Caki2 (cell line): ENCODE results near the gene MOV10. TPM values are rescaled to one million over a fixed set of nuclear protein-coding genes. Genes with fewer than 3 reads are reported as not detected.
A peak's percentile ranks its signal among the peaks of the same experiment; 100 is the strongest.
"Not testable (repeated sequence)": the region's sequence is repeated elsewhere in the genome, so short reads cannot be mapped to it uniquely, and the experiment has no call there.

Source experiments
- DNase-seq: peaks from one replicate; pipeline ENCODE4 v3.0.0-alpha.2; 2015; ENCODE audit warnings: low read depth
- in situ Hi-C: cut with HindIII; loops from 2 replicates; pipeline ENCODE4 v1.10.0; 2016; ENCODE audit warnings: low sequenced_read_pairs, low pct_unique_long_range_greater_than_20kb, mixed read lengths
- total RNA-seq: library from RNA; depleted of rRNA; stranded (reverse); fragments of >200 nt; shearing (Covaris generic); gene quantifications from 2 replicates; pipeline ENCODE4 v1.2.3, GENCODE V29; 2014; ENCODE audit warnings: low replicate concordance; rRNA removed

Gene MOV10, protein sequence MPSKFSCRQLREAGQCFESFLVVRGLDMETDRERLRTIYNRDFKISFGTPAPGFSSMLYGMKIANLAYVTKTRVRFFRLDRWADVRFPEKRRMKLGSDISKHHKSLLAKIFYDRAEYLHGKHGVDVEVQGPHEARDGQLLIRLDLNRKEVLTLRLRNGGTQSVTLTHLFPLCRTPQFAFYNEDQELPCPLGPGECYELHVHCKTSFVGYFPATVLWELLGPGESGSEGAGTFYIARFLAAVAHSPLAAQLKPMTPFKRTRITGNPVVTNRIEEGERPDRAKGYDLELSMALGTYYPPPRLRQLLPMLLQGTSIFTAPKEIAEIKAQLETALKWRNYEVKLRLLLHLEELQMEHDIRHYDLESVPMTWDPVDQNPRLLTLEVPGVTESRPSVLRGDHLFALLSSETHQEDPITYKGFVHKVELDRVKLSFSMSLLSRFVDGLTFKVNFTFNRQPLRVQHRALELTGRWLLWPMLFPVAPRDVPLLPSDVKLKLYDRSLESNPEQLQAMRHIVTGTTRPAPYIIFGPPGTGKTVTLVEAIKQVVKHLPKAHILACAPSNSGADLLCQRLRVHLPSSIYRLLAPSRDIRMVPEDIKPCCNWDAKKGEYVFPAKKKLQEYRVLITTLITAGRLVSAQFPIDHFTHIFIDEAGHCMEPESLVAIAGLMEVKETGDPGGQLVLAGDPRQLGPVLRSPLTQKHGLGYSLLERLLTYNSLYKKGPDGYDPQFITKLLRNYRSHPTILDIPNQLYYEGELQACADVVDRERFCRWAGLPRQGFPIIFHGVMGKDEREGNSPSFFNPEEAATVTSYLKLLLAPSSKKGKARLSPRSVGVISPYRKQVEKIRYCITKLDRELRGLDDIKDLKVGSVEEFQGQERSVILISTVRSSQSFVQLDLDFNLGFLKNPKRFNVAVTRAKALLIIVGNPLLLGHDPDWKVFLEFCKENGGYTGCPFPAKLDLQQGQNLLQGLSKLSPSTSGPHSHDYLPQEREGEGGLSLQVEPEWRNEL
- total RNA-seq = 57.2 and 83.2 TPM in 2 replicates

DNA sequence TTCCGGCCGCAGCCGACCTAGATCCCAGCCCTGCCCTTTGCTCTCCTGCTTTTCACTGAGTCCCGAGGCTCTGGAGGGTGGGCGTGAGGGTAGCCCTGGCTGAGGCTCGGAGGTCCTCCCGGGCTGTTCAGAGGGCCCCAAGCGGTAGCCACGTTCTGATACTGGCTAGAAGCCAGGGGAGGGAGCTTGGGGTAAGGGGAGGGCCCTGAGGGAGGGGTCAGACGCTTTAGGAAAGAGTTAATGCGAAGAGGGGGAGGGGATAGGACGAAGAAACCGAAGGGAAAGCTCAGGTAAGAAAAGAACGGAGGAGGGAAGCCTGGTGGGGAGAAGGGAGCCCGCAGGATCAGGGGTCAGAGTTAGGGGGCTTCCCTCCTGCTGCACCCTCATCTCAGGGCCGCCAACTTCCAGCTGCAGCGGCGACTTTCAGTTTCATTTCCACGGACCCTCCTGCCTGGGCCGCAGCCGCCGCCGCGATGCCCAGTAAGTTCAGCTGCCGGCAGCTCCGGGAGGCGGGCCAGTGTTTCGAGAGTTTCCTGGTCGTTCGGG is at the start of gene MOV10:
MOV10 (plus strand) TSS at position 220 of the 546 bp plus-strand sequence; CDS start at position 474, 254 bp downstream.
- peak; percentile 74 for DNase-seq
- in situ Hi-C loops = no loop called here

DNA sequence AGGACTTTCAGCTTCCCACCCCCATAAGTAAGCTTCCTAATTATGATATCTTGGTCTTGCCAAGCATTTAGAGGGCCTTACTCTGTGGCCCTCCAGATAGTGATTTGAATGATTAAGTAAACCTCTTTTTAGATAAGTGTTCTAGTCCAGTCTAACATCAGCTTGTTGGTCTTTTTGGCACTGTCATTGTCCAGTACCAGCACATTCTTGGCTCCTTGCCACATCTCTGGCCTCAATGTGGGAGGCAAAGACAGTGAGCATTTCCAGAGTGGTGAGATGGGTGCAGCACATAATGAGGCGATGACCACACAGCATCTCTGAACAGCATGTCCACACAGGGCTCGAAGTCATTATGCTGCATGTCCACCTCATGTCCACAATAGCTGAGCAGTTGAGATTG is 48.8 kb upstream of the MOV10 start:
- in situ Hi-C loops = no loop called here
- no peak for DNase-seq

DNA sequence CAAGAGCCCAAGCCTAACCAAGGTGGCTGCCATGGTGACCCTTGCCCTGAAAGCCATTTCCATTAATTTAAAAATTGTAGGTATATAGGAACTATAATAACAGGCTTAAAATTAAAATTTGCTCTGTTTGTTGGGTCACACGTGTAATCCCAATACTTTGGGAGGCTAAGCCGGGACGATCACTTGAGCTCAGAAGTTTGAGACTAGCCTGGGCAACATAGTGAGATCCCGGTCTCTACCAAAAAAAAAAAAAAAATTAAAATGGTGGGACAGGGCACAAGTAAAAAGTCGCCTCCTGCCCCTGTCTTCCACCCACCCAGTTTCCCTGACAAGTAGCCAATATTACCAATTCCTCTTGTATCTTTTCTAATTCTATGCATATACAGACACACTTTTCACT is 48.3 kb upstream of the MOV10 start:
- DNase-seq = no peak
- in situ Hi-C loops = no loop called here

DNA sequence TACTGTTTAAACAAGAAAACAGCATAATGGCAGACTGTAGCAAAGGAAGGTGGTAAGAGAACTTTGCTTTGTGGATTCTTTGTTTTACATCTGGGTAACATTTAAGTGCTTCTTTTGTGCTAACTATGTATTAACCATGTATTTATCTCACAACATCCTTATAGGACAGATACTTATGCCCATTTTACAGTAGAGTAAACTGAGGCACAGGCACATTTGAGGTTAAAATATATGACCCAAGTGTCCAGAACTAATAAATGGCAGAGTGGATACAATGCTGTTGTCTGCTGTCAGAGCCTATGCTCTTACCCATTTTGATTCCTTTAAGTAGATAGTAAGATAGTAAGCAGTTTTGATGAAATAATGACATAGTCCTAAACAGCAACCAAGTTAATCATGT is 47.6 kb upstream of the MOV10 start:
- no peak for DNase-seq
- in situ Hi-C loops = no loop called here

DNA sequence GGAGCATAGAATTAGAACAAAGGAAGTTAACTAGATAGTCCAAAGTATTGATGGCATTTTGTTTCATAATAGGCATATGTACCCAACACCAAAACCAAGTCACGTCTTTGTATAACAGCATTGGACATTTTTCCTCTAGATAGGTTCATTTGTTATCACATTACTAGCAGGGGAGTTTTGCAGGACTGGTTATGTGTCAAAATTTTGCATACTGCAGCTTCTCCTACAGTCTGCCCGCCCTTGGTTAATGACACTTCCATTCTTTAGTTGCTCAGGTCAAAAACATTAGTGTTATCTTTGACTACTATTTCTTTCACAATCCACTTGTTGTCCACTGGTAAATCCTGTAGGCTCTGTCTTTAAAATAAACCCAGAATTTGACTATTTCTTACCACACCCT is 45.9 kb upstream of the MOV10 start:
- in situ Hi-C loops = no loop called here
- DNase-seq = no peak

DNA sequence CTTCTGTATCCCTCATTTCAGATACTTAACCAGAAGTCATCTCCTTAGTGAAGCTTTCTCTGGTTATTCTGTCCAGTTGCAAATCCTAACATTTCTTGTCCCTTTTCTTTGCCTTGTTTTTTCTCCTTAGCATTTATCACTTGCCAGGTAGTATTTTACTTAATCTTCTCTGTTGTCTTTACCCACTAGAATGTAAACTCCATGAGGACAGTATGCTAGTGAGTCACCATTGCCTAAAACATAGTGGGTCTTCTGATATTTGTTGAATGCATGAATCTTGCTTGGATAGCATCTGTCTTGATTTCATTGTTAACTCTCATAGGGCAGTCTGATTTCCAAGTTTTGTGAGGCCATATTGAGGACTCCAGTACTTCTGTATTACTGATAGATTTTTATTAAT is 45.2 kb upstream of the MOV10 start:
- no peak for DNase-seq
- in situ Hi-C loops = no loop called here

DNA sequence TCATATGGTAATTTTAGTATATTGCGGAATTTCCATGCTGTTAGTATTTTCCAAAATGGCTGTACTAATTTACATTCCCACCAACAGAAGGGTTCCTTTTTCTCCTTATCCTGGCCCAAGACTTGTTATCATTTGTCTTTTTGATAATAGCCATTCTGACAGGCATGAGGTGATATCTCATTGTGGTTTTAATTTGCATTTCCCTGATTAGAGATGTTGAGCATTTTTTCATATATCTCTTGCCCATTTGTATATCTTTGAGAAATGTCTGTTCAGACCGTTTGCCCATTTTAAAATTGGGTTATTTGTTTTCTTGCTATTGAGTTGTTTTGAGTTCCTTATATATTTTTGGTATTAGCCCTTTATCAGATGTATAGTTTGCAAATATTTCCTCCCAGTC is 40.8 kb upstream of the MOV10 start:
- DNase-seq = no peak
- in situ Hi-C loops = no loop called here

DNA sequence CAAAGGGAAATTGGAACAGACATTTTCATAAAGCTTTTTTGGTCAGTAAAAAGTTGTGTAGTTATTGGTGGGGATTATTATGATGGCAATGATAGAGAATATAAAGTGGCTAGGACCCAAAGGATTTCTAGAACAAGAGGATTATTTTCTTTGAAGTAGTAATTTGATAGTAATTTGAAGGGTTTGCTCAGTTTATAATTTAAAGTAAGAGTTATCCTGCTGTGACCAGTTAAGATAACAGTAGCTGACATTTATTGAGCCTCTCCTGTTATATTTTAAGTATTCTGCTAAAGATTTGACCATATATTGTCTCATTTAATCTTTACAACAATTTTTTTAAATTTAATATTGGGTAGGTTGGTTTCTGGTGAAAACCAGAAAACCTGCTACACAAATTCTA is 40.1 kb upstream of the MOV10 start:
- no peak for DNase-seq
- in situ Hi-C loops = no loop called here

DNA sequence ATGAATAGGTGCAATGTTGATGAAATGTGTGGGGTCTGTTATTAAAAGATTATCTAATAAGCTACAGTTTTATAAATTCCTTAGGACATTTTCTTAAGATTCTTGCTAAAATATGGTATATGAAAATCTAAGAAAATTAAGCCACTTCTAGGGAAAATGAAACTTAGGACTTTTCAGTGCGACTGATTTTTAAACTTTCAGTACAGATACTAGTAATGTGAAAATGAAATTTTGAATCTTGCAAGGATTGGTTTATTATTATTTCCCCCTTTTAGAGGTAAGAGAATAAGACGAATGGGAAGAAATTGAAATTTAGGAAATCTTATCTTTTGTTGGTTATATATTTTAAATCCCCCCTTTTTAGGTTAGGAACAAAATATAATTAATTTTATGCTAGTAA is 38.4 kb upstream of the MOV10 start:
- no peak for DNase-seq

DNA sequence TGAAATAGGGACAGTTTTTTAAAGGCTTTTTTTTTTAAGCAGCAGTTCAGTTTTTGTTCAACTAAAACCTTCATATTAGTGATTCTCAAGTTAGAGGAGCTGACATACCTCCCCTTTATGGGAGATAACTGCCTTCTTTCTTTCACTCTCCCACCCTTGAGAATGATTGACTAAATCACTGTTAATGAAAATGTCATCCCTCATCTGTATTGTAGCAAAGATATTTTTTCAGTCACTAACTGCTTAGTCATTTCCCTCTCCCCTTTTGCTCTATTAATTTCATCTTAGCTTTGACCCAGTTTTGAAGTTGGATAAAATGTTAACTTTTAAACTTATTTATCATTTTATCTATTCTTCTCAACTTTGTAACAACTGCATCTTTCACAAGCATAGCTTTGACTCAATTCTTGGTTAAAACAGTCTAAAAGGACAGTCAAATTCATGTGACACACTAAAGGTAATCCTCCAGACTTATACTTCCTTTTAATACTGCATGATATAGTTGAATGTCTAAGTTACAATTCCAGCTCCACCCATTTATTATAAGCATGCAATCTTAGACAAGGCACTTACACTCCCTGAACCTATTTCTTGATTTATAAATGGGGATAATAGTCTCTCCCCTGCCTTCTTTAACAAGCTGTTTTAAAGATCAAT is 37.7 kb upstream of the MOV10 start:
- peak; percentile 75 for DNase-seq

More for the DNA sequence above, 38.4 kb upstream of the MOV10 start:
- in situ Hi-C loops = no loop called here

DNA sequence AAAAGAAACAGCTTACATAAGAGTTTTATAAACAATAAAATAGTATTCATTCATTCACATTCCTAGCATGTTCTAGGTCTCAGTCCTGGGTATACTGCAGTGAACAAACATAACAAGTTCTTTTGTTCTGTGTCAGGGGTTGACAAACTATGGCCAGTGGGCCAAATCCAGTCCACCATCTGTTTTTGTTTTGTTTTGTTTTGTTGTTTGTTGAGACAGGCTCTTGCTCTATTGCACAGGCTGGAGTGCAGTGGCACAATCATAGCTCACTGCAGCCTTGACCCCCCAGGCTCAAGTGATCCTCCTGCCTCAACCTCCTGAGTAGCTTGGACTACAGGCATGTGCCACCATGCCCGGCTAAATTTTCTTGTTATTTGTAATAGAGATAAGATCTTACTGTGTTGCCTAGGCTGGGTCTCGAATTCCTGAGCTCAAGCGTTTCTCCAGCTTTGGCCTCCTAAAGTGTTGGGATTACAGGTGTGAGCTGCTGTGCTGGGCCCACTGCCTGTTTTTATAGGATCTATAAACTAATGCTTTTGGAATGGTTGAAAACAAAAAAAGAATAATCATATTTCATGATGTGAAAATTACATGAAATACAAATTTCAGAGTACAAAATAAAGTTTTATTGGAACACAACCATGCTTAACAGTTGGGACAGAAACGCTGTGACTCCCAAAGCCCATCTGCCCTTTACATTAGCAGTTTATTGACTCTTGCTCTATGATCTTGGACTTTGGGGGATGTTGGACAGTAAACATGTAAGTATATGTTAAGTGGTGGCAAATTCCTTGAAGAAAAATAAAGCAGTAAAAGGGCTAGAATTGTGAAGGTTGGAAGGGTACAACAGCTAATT is 37.0 kb upstream of the MOV10 start:
- peak; percentile 70 for DNase-seq
- in situ Hi-C loops = no loop called here

More for the DNA sequence above, 37.7 kb upstream of the MOV10 start:
- in situ Hi-C loops = no loop called here

DNA sequence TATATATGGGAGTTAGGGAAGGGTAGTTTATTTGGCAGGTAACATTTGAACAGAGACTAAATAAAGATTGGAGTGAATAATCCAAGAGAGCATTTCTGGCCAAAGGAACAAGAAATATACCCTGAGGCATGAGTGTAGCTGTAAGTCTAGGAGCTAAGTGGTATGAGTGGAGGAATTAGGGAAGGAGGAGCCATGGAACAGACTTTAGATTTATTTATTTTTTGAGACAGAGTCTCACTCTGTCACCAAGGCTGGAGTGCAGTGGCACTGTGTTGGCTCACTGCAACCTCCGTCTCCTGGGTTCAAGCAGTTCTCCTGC is 36.4 kb upstream of the MOV10 start:
- in situ Hi-C loops = no loop called here
- DNase-seq = no peak

DNA sequence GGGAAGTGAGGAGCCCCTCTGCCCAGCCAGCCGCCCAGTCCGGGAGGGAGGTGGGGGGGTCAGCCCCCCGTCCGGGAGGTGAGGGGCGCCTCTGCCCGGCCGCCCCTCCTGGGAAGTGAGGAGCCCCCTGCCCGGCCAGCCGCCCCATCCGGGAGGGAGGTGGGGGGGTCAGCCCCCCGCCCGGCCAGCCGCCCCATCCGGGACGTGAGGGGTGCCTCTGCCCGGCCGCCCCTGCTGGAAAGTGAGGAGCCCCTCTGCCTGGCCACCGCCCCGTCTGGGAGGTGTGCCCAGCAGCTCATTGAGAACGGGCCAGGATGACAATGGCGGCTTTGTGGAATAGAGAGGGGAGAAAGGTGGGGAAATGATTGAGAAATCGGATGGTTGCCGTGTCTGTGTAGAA is 34.0 kb upstream of the MOV10 start:
- DNase-seq, in situ Hi-C loops: not testable (repeated sequence)

DNA sequence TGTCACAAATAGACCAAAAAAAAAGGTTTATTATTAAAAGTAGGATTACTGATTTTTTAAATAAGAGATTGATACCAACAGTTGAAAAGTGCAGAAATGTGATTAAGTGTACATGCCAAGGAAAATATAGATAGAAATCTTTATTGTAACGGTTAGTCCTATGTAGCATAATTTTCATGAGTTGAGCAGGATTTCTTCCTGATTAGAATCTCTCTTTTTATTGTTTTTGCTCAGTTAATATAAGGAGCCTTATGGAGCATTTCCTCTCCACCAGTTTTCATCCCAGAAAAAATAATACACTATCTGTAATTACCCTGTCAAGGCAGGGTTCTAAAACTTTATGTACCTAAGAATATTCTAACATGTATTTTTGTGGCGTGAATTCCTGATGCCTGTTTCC is 31.4 kb upstream of the MOV10 start:
- no peak for DNase-seq
- in situ Hi-C loops = no loop called here

DNA sequence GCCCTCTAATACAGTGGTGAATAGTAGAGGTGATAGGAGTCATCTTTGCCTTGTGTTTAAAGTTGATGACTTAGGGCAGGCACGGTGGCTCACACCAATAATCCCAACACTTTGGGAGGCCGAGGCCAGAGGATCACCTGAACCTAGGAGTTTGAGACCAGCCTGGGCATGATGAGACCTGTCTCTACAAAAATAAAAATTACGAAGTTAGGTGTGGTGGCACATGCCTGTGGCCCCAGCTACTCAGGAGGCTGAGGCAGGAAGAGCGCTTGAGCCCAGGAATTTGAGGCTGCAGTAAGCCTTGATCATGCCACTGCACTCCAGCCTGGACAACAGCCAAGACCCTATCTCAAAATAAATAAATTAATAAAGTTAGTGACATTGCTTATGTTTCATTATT is 28.2 kb upstream of the MOV10 start:
- in situ Hi-C loops = no loop called here
- no peak for DNase-seq

DNA sequence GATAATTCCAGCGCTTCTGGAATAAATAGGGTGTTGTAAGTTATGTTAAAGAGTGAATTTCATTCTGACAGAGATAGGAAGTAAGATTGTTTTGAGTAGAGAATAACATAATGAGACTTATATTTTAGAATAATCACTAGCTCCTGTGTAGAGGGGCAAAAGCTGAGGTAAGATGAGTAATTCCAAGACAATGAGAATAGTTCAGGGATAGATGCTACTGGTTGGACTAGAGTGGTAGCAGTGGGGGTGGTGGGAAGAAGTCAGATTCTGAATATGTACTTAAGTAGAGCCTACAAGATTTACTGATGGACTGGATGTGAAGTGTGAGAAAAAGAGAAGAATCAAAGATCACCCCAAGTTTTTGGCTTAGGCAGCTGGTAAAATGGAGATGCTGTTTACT is 23.3 kb upstream of the MOV10 start:
- no peak for DNase-seq
- in situ Hi-C loops = no loop called here

DNA sequence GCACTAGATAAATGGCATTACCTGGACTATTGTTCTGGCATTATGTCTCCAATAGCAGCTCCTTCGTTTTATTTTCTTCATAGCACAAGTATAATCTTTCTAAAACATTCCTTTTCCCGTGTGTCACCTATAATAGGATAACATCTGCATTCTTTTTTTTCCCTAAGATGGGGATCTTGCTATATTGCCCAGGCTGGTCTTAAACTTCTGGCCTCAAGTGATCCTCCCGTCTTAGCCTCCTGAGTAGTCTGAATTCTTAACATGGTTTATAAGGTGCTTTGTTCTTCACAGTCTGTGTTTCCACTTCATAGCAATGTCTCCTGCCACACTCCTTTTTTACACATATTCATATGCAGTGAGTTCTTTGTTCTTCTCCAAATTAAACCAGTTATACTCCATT is 8.6 kb upstream of the MOV10 start:
- no peak for DNase-seq
- in situ Hi-C loops = no loop called here

DNA sequence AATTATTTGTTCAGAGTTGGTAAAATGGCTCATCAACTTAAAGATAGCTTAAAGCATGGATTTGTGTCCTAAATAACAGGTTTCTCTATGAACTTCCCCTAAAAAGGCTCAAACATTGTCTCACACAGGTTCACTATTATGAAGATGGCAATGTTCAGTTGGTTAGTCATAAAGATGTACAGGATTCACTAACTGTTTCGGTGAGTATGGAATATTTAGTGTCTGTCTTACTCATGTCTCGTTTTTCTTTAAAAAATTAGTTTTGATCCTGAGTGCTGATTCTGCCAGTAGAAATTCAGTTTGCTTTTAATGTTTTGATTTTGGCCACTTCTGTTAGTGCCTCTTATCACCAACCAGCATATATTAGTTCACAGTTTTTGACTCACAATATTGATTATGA is 7.5 kb upstream of the MOV10 start:
- no peak for DNase-seq
- in situ Hi-C loops = no loop called here
